NCI-H82 (cell line): ENCODE data around the gene ERC2.

ENCODE experiments used
- DNase-seq: peaks from one replicate; lab custom pipeline; 2025; lab: John Stamatoyannopoulos, UW

ERC2 gene

DNA sequence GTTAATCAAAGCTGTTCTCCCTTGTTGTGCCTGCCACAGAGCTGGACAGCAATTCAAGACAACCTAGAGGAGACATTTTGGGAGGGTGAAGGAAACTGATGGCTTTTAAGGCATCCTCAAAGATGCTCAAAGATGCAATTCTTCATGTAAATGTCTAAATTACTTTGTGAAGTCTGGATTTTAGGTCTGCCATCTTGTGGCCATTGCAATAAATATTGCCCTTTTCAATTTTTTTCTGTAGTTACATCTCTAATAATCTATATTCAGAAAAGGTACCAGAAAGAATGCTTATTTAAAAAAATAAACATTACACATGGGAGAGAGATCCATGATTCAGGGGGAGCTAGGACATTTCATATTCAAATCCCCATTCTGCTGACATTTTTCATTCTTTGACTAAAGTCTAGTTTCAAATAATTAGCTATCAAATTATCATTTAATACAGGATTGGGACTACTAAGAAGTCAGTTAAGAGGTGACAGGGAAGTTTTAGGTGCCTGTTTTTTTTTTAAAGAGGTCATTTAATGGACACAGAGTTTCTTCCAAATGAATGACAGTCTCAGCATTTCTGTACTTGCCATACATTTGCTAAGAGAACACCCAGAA lies 721.4 kb downstream of the ERC2 start:
- no peak for DNase-seq

DNA sequence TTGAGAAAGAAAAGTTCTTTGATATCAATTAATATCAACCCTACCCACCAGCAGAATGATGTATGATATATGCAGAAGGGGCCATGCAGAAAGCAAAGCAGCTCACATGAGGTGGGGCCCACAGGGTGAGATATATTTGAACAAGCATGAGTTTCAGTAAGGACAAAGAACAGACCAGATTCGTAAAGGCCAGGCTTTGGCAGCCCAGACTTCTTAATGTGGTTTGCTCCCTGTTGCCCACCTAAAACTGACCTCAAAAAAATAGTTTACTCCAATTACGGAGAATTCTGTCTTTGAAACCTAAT lies 725.5 kb downstream of the ERC2 start:
- no peak for DNase-seq

DNA sequence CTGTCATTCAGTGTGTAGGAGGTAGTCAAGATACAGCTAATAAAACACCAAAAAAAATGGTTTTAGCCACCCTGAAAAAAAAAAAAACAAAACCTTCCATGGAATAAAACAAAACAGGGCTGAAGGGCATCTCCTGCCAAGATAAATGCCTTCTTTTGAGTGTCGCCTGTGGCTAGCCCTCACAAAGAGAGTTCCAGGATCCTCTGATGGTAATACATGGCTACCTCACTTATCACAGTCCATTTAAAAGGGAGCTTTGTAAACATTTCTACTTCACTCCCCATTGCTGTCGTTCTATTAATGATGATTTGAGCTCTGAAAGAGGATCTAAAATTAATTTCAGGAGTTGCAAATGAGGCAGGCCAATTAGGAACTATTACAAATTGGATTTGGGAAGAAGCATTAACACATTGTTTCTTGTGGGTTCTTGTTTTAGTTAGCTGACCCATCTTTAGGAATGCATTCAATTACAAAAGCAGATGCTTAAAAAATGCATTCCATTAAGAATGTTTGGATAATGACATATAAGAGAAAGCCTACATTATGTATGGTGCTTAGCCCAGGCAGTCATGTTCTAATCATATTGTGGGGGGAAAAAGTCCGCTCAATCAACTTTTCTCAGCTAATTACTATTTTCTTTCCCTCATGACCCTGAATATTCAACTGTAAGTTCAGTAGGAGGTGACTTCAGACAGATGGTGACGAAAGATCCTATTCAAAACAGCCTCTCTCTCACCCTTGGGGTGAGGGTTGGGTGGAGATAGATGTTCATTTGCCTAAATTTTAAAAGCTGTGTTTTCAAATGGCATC lies 726.0 kb downstream of the ERC2 start:
- DNase-seq: no peak

DNA sequence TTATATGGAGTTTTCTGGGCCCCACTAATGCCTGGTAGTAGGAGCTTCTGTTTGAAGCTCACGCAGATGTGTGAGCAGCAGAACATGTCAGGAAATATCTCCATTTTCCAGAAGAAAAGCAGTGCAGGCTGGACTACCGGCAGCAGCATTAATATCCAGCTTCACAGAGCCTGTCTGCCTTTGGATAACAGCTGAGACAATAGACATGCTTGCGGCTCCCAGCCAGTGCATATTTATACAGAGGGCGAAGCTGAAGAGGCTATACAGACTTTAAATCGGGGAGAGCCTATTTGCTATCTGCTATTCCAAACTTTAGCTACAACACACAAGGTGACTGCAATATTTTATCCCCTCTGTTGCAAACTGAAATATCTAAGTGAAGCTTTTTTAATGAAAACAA lies 731.1 kb downstream of the ERC2 start:
- no peak for DNase-seq

DNA sequence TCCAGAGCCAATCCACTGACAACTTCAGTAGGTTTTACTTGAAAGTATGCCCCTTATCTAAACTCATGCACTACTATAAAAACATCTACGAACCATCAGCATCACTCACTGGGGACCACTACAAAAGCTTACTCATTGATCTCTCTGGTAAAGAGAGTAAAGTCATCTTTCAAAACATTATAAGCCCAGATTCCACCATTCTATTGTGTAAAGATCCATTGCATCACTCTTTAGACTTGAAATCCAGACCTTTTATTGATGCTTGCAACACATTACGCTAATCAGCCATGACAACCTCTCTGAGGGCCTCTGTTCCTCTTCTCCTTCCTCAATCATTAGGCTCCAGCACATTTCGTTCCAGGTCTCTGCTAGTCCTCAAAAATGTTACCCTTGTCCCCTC lies 732.3 kb downstream of the ERC2 start:
- no peak for DNase-seq

DNA sequence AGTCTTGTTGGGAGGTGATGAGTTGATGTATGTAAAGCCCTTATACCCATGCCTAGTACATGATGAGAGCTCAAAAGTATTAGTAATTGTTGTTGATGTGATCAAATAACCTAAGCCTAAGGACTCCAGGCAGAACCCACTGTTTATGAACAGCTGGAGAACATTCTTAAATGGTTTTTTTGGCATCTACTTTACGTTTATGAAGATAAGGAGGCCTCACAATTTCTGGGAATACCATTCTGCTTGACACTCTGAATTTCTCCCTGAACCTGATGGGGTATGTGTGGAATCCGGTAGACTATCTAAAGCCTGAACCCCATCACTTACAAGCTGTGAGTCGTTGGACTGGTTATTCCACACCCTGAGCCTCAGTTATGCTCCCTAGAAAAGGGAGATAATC lies 736.5 kb downstream of the ERC2 start:
- no peak for DNase-seq

DNA sequence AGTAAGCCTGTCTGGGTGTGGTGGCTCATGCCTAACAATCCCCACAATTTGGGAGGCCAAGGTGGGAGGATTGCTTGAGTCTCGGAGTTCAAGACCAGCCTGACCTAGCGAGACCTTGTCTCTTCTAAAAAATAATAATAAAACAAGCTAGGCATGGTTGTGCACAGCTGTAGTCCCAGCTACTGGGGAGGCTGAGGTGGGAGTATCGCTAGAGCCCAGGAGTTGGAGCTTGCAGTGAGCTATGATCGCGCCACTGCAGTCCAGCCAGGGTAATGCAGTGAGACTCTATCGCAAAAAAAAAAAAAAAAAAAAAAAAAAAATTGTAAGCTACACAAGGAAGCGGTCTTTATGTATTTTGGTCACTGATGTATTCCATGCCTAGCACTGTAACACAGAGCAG lies 738.7 kb downstream of the ERC2 start:
- no peak for DNase-seq

DNA sequence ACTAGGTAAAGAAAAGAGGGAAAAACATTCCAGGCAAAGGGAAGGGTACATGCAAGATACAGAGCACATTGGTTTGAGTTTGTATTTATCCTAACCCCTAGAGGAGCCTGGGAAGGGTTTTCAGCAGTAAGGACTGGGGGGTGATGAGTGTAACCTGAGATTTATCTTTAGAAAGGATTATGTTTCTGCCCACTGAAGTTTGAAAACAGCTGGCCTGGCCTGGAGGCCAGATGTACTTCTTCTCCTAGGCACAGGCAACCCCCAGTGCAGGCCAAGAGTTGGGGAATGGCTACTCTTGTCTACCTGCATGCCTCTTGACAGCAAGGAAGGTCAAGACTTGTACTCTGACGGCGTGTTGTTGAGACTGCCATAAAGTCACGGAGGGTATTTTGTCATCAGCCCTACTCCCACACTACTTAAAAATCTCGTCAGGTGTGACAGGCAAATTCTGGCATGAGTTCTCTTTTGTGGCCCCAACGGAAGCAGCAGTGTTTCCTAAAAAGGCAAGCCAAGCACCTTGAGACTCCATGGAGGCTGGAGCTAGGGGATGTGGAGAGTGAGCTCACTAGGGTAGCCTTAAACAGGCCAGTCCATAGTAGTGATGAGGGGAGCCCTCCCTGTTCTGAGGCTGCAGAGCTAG lies 739.7 kb downstream of the ERC2 start:
- peak; percentile 78 for DNase-seq

DNA sequence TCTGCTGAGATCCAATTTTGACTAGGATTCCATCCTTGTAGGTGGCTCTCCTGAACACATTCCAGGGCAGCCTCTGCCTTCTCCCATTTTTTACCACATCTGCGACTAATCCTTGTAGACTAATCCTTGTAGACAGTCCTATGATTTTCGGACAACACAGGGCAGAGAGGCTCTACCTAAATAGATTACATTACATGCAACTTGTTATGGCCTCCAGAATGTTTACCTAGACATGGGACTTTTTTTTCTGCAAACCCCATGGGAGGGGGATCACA lies 741.8 kb downstream of the ERC2 start:
- DNase-seq: peak; percentile 71

DNA sequence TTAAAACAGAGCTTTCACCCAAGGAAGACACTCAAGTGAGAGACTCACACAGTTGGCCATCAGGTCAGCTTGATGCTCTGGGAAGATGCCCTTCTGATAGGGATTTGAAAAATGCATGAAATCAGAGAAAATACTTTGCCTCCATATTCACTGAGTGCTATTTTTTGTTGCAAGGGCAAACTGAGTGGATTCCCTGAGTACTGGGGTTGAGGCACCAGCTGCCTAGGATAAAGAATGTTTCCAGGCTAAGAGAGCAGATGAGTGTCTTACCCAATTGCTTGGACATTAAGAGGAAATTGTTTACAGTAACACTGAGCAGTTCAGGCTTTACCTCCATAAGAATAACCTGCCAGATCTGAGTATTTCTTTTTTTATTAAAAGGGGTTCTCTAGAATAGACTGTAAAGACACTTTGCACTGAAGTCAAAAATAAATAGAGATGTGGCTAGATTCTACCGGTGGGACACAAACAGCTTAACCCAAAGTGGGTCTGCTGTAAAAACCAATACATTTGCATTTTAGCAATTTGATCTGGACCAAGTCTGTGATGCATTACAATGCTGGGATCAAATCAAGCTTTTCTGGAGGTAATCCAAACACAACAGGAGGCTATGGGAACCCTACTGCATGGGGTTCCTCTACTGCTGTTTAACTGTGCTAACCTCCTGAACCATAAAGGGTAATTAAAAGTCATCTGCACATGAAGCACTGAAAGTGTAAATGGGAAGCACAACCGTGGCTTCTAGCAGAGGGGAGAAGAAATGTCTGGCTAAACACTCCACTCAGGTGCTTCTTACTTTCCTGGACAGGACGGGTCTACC lies 742.4 kb downstream of the ERC2 start:
- DNase-seq: no peak

DNA sequence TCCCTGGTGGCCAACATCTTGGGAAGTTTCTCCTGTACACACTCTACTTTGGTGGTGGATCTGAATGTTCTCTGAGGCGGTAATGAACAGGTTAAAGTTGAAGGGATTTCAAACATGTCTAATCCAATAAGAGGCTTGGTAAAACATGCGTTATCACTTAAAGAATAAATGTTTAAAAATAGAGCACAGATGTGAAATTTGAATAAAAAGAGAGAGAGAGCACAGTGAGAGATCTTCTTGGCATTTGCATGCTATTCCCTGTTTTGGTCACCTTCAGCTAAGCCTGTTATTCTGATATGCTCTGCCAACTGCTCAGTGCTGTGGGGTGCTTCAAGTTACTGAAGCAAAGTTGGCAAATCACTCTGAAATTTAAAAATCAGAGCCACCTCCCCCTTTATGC lies 743.4 kb downstream of the ERC2 start:
- DNase-seq: peak; percentile 23

DNA sequence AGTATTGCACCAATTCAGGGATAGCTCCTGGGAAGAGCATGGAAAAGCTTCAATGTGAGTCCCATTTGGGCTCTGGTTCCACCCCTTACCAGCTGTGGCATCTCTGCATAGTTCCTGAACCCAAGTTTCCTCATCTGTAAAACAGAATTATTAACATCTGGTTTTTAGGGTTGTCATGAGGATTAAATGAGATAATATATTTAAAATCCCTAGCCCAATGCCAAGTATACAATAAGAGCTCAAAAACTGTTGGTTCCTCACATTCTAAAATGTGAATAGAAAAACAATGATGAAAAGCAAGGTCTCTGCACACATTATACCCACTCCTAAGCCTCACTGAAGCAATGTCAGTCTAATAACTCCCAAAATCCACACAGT lies 743.9 kb downstream of the ERC2 start:
- DNase-seq: no peak

DNA sequence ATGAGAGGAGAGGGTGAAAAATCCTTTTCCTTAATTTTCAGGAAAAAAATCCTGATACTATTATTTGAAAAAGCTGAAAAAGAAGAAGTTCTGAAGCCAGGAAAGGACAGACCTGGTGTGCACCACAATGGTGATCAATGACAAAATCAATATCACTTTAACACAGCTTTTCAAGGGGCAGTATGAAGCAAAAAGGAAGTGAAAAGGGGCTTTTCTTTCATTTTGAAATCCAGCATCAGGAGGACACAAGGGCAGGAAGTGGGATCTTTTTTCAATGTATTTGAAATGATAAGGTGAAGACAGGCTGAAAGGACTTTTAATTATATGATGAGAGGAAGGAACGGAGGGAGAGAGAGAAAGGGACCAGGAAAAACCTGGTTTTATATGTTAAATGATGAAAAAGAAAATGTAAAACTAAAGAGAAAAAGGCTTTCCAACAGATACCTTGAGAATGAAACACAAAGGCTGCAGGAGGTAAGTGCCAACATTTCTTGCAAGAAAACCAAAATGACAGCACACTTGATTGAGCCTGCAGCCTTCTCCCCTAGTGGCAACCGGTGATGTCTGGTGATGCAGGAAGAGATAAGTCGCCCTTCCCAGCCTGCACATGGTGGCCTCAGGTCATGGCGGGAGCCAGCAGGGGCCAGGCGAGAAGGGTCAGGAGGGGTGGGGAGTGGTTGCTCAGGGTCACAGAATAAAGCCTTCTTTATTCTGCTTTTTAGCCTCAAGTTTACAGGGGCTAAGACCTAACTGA lies 744.4 kb downstream of the ERC2 start:
- no peak for DNase-seq

DNA sequence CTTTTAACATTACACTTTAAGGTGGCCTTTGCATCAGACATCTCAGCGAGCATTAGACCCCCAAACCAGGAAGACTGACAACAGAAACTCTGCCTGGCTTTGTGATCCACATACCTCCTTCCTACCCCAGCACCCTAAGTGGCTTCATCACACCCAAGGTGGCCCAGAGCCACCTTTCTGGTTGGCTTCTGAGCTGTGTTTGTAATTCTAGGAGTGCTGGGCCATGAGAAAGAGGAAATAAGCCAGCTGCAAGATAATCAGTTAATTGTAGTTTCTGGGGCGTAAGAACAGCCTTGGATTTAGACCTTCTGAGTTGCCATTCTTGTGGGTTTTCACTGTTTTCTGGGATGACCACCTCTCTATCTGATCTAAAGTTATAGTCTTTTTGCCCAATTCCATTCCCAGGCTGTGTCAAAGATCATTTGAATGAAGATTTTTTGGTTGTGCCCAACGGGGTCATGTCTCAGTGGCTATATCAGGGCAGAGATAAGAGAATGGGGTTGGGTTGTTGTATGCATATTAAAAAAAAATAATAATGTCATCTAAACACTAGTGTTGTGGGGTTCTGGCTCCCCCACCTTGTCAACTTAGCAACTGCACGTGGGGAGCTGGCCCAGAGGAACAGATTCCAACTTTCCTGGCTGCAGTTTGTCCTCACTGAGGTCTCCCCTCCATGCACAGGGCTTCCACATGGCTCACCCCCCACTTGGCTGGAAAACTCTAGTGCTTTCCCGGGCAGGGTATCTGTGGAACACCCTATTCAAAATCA lies 746.4 kb downstream of the ERC2 start:
- peak; percentile 36 for DNase-seq

DNA sequence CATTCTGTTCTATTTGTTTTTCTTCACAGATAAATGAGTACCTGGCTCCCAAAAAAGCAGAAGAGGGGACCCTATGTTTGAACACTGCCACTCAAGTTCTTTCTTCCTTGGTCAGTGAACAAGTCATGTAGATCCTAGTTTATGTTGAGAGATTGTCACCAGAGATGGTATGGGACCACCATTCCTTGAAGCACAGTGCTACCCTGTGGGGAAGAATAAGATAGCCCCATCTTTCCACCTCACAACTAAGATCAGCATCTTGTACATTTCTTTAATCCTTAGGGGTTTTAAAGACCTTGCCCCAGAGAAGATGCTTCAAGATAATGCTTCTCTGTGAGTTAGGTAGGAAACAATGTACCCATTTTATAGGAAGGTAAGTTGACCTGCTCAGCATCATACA lies 747.7 kb downstream of the ERC2 start:
- peak; percentile 19 for DNase-seq

DNA sequence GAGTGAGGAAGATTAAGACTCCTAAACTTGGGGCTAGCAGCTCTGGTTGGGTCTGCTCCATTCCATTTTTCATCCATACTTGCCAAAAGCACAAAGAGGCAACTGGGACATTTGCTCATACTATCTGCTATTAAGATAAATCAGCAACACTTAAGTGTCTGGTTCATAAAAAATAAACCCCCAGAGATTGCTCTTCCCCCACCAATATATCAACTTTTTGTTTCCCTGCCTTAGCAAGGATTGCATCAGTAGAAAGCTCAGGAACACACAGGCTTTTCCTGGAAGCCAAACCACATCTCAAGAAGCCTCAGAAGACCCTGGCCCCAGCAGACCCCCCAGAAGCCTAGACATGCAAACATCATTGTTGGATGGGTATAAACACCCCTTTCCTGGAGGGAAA lies 748.8 kb downstream of the ERC2 start:
- no peak for DNase-seq

DNA sequence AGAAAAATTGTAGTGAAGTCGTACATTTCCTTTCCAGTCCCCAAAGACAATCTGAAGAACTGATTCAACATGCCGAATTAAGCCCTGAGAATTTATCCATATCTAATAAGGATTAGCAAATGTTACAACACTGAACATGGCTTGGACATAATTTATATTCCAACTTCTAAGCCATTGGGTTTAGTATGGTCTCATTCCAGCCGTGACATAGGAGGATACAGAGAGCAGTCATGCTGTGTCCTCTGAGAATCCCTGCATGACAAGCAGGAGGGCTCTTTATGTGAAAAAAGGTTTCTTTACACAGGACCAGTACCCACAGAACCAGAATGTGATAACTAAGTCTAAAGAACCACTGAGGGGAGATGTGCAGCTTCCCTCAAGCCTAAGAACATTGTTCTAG lies 749.3 kb downstream of the ERC2 start:
- DNase-seq: no peak

DNA sequence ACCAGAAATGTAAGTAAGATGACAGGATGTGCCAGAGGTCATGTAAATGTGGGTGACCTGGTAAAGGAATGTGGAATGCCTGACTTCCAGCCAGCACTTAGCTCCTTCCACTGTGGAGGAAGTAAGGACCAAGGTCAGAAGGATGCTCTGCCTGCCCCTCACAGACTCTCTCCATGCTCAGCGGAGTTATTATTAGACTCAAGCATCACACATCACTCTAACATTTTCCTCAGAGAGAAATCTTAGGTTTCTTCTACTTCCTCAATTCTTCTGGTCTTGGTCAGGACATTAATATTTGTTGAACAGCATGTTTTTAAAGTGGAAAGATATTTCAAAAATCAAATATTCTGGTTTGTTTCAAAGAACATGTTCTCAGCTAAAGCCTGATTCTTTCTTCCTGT lies 749.7 kb downstream of the ERC2 start:
- DNase-seq: no peak

DNA sequence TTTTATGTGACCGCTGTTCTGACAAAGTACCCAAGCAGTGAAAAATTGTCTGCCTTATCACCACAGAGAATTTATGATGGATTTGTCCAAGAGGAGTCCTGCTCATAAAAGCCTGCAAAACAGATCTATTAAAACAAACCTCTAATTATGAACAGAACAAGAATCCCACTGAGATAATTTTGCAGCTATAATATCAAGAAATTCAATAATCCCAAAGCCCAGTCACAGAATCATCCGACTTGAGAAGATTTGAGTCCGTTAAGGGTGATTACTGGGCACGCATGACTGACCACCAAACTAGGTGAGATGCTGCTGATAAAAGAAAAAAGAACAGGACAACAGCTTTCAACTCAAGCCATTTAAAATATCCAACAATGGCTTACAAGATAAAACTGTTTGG lies 750.2 kb downstream of the ERC2 start:
- DNase-seq: peak; percentile 22

DNA sequence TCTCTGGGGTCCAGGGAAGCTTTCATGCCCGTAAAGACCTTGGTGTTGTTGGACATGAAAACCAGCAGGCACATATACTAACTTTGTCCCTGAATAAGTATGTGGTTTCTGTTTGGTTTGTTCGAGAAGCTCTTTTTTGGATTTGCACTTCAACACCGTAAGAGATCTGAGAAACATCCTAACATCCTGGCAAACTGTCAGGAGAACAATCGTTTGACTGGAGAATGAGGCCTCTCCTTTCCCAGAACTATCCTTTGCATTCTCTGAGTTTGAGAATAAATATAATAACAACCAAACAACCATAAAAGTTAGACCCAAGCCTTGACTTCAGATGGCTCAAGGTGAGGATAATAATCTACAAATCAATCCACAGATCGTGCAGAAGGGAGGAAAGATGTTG lies 750.8 kb downstream of the ERC2 start:
- DNase-seq: no peak

DNA sequence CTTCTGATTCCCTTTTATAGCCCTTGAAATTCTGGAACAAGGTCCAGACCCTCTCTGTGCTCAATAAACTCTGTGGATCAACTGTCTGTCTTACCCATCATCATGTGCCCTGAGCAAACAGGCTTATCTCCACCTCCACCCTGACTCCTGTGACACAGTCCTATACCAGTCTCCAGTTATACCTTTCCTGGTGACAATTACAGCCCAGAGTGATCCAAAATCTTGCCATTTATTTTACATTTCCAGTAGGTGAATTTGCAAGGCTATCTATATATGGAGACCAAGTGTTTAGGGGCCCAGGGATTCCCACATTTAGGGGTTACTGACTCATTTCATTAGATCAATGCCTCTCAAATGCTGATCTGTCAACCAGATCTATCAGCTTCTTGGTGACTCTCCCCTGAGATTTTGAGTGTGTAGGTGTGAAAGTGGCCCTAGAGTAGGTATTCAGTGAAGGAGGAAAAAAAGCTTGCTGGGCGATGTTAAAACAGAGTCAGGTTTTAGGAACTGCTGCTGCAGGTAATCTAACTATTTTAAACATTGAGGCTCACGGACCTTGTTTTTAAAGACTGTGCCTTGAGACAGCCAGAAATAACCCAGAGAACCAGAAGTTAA lies 751.5 kb downstream of the ERC2 start:
- peak; percentile 3 for DNase-seq
